Measurements from ENCODE around the gene RASGRP2. TPM values are rescaled to one million over a fixed set of nuclear protein-coding genes. Genes with fewer than 3 reads are reported as not detected.

The RASGRP2 gene
- total and polyA plus RNA-seq, 10 donors, result 148 to 283 (median 213) TPM

GRCh38 chr11:64753019-64753379 is 9.1 kb upstream of the RASGRP2 start:
- H3K4me1 ChIP-seq, result peaks cover 0 to 48% (median 6%) of the 10 kb centered on the region in 6 donors
- no peak for DNase-seq
- no peak overlapping the region for H3K4me3 ChIP-seq
- H3K27me3 ChIP-seq (replicated peaks in 1 of 7), result no peaks in the 10 kb centered on the region
- WGBS, 5 donors, result 88 to 95% (median 92%) methylated on average over 7 of the region's 7 CpGs
- H3K9me3 ChIP-seq, result no peaks in the 10 kb centered on the region
- intact Hi-C loops (cut with DNase I; ENCODE audit: low total_unique reads), result no loop called here
- no peak overlapping the region for H3K27ac ChIP-seq
- TF ChIP-seq CTCF (IDR thresholded peaks at IDR 0.05 in 8 of 11, conservative IDR thresholded peaks at IDR 0.05 in 3 of 11) (no peak), POLR2A (IDR thresholded peaks at IDR 0.05) (no peak), POLR2AphosphoS5 (IDR thresholded peaks at IDR 0.05) (no peak)
- H3K36me3 ChIP-seq, result peaks cover 0 to 47% (median 0%) of the 10 kb centered on the region in 6 donors

GRCh38 chr11:64752175-64752970 is 8.4 kb upstream of the RASGRP2 start:
- Histone ChIP-seq H3K27me3 (replicated peaks in 1 of 7) (no peaks in the 10 kb centered on the region), H3K4me1 (peaks cover 0 to 53% (median 6%) of the 10 kb centered on the region in 6 donors), H3K9me3 (no peaks in the 10 kb centered on the region), H3K4me3 (no peak overlapping the region), H3K36me3 (peaks cover 0 to 47% (median 0%) of the 10 kb centered on the region in 6 donors), H3K27ac (no peak overlapping the region)
- TF ChIP-seq POLR2AphosphoS5 (IDR thresholded peaks at IDR 0.05) (peak in 2 of 3 donors; percentile 38 to 44), CTCF (IDR thresholded peaks at IDR 0.05 in 8 of 11, conservative IDR thresholded peaks at IDR 0.05 in 3 of 11) (peak in 1 of 11 experiments; percentile 3), POLR2A (IDR thresholded peaks at IDR 0.05) (no peak)
- peak; percentile 42 for DNase-seq
- intact Hi-C loops (cut with DNase I; ENCODE audit: low total_unique reads), result no loop called here
- 73 to 82% (median 76%) methylated on average over 12 to 14 of the region's 14 CpGs for whole genome bisulfite sequencing, 5 donors

GRCh38 chr11:64751580-64751979 is 7.6 kb upstream of the RASGRP2 start:
- Histone ChIP-seq H3K27ac (no peak overlapping the region), H3K4me3 (no peak overlapping the region), H3K9me3 (no peaks in the 10 kb centered on the region), H3K36me3 (peaks cover 0 to 47% (median 0%) of the 10 kb centered on the region in 6 donors), H3K27me3 (replicated peaks in 1 of 7) (no peaks in the 10 kb centered on the region), H3K4me1 (peaks cover 0 to 61% (median 9%) of the 10 kb centered on the region in 6 donors)
- no peak for TF ChIP-seq POLR2AphosphoS5 (IDR thresholded peaks at IDR 0.05)
- no peak for TF ChIP-seq POLR2A (IDR thresholded peaks at IDR 0.05)
- no peak for TF ChIP-seq CTCF (IDR thresholded peaks at IDR 0.05 in 8 of 11, conservative IDR thresholded peaks at IDR 0.05 in 3 of 11)
- intact Hi-C loops (cut with DNase I; ENCODE audit: low total_unique reads), result no loop called here
- 95 to 97% (median 96%) methylated on average over 9 of the region's 9 CpGs for WGBS, 5 donors
- no peak for DNase-seq

- H3K4me3 ChIP-seq, result no peak overlapping the region
- no peaks in the 10 kb centered on the region for H3K9me3 ChIP-seq
- peaks cover 2 to 66% (median 13%) of the 10 kb centered on the region in 6 donors for H3K4me1 ChIP-seq
- H3K27me3 ChIP-seq (replicated peaks in 1 of 7), result no peaks in the 10 kb centered on the region
- H3K27ac ChIP-seq, result peak overlapping the region in 1 of 8 donors; percentile 18
- peak; percentile 63 for DNase-seq
- TF ChIP-seq POLR2AphosphoS5 (IDR thresholded peaks at IDR 0.05) (no peak), CTCF (IDR thresholded peaks at IDR 0.05 in 8 of 11, conservative IDR thresholded peaks at IDR 0.05 in 3 of 11) (no peak), POLR2A (IDR thresholded peaks at IDR 0.05) (no peak)
- 89 to 98% (median 93%) methylated on average over 5 to 9 of the region's 9 CpGs for WGBS, 5 donors
- peaks cover 0 to 47% (median 0%) of the 10 kb centered on the region in 6 donors for H3K36me3 ChIP-seq
- intact Hi-C loops (cut with DNase I; ENCODE audit: low total_unique reads), result no loop called here
These were observed 7.2 kb upstream of the RASGRP2 start for GRCh38 chr11:64751136-64751535.

All from spleen (tissue), 11 donors.